B cell (primary cell): ENCODE data around the gene IMMP2L. TPM values are rescaled to one million over a fixed set of nuclear protein-coding genes. Genes with fewer than 3 reads are reported as not detected.

Experiments
- ATAC-seq: fragments of 200-7000 bp; cut with Tn5 transposase; one replicate; pipeline ENCODE4 v1.10.0; 2021; ENCODE audit warnings: low read depth, mild to moderate bottlenecking, moderate number of reproducible peaks, moderate library complexity
- CTCF ChIA-PET: fragments of 350-600 bp; sonication (Branson Sonifier 250); formaldehyde crosslinking; loops from one replicate; lab custom pipeline; 2021; ENCODE audit warnings: antibody characterized with exemption, inconsistent platforms; lab: Charles Lee
- POLR2A ChIA-PET: fragments of 350-600 bp; sonication (Branson Sonifier 250); formaldehyde crosslinking; loops from one replicate; lab custom pipeline; 2021; ENCODE audit warnings: antibody characterized with exemption; lab: Charles Lee
- DNase-seq: peaks from one replicate; pipeline ENCODE4 v3.0.0; 2013
- H2AFZ ChIP-seq: 2 replicates; pipeline ENCODE4 v1.6.1; 2012; ENCODE audit warnings: mild to moderate bottlenecking, low read depth, low read length; ENCODE audit not compliant: insufficient read depth, poor library complexity, severe bottlenecking
- H3K27ac ChIP-seq, 2 donors: 1 replicate in 1 of 2; 2 replicates in 1 of 2; pipeline ENCODE4 v1.5.1; 2012 to 2013; ENCODE audit warnings: low read length in 2 of 2, mild to moderate bottlenecking in 2 of 2, moderate library complexity in 1 of 2
- H3K27me3 ChIP-seq, 4 experiments: fragments of 200-600 bp in 1 of 4; sonication (generic) in 1 of 4; replicated peaks in 1 of 4; 1 replicate in 2 of 4; 2 replicates in 2 of 4; pipeline versions ENCODE4 v1.6.1 to v1.7.0; 2013 to 2016; ENCODE audit warnings: low read length in 3 of 4, mild to moderate bottlenecking in 2 of 4, mixed read lengths in 1 of 4, moderate library complexity in 1 of 4; ENCODE audit not compliant: insufficient read depth in 4 of 4, control insufficient read depth in 3 of 4; ENCODE audit errors: control extremely low read depth in 1 of 4
- H3K36me3 ChIP-seq, 2 experiments: replicated peaks in 1 of 2; 1 replicate in 1 of 2; 2 replicates in 1 of 2; pipeline versions ENCODE4 v1.6.1 to v1.7.1; 2013; ENCODE audit warnings: low read length in 1 of 2; ENCODE audit not compliant: insufficient read depth in 2 of 2, control insufficient read depth in 1 of 2; ENCODE audit errors: control extremely low read depth in 1 of 2, extremely low read depth in 1 of 2
- H3K4me1 ChIP-seq, 2 donors: fragments of 200-600 bp in 1 of 2; sonication (generic) in 1 of 2; 1 replicate in 1 of 2; 2 replicates in 1 of 2; pipeline versions ENCODE4 v1.5.1 to v1.6.1; 2013 to 2017; ENCODE audit warnings: low read length in 2 of 2; ENCODE audit not compliant: control insufficient read depth in 2 of 2, insufficient read depth in 2 of 2
- H3K4me2 ChIP-seq: replicated peaks from 2 replicates; pipeline ENCODE3; 2012; ENCODE audit warnings: mild to moderate bottlenecking, low read depth, low read length; ENCODE audit not compliant: poor library complexity, severe bottlenecking
- H3K4me3 ChIP-seq, 5 experiments: fragments of 200-600 bp in 1 of 5; sonication (generic) in 1 of 5; 1 replicate in 3 of 5; 2 replicates in 2 of 5; pipeline versions ENCODE4 v1.5.1 to v1.7.0; 2011 to 2016; ENCODE audit warnings: low read length in 4 of 5, mild to moderate bottlenecking in 4 of 5, low read depth in 2 of 5, control low read depth in 1 of 5, moderate library complexity in 1 of 5; ENCODE audit not compliant: insufficient read depth in 1 of 5; ENCODE audit errors: control extremely low read depth in 1 of 5, extremely low read depth in 1 of 5
- H3K79me2 ChIP-seq: fragments of 200-600 bp; sonication (generic); one replicate; pipeline ENCODE4 v1.6.0; 2016; ENCODE audit warnings: low read length; ENCODE audit not compliant: control insufficient read depth, insufficient read depth
- H3K9ac ChIP-seq: fragments of 200-600 bp; sonication (generic); 2 replicates; pipeline ENCODE4 v1.6.1; 2017; ENCODE audit warnings: mild to moderate bottlenecking, low read length, moderate library complexity
- H3K9me3 ChIP-seq, 3 donors: one replicate each; pipeline versions ENCODE4 v1.6.1 to v1.7.1; 2013; ENCODE audit warnings: low read length in 2 of 3; ENCODE audit not compliant: control insufficient read depth in 2 of 3, insufficient read depth in 1 of 3; ENCODE audit errors: control extremely low read depth in 1 of 3
- H4K20me1 ChIP-seq: 2 replicates; pipeline ENCODE4 v1.6.0; 2012; ENCODE audit warnings: mild to moderate bottlenecking, low read length; ENCODE audit not compliant: insufficient read depth, control insufficient read depth, poor library complexity, severe bottlenecking
- H3K27ac Mint-ChIP-seq: one replicate; pipeline ENCODE4 v1.8.0; 2021; ENCODE audit warnings: mixed read lengths
- H3K27me3 Mint-ChIP-seq: one replicate; pipeline ENCODE4 v1.8.0; 2021; ENCODE audit warnings: mixed read lengths
- H3K4me1 Mint-ChIP-seq: one replicate; pipeline ENCODE4 v1.8.0; 2021; ENCODE audit warnings: mixed read lengths
- H3K4me3 Mint-ChIP-seq: one replicate; pipeline ENCODE4 v1.8.0; 2021; ENCODE audit warnings: mixed read lengths
- H3K9me3 Mint-ChIP-seq: one replicate; pipeline ENCODE4 v1.8.0; 2022; ENCODE audit warnings: mixed read lengths; ENCODE audit not compliant: insufficient read depth
- EZH2 ChIP-seq: IDR thresholded peaks from 2 replicates; pipeline ENCODE4 v1.6.1; 2012; ENCODE audit warnings: borderline replicate concordance, low read depth, mild to moderate bottlenecking, moderate library complexity, low read length; ENCODE audit not compliant: insufficient read depth, poor library complexity, severe bottlenecking
- WGBS: methylation state at CpG from one replicate; pipeline ENCODE4 v1.1.5; 2013; ENCODE audit warnings: missing lambda C conversion rate; ENCODE audit not compliant: insufficient coverage; 5-methylcytosine and 5-hydroxymethylcytosine counted together
- intact Hi-C: fragments of 100-400 bp; cut with micrococcal nuclease; formaldehyde crosslinking; loops from one replicate; pipeline ENCODE4 v1.10.0; 2022
- polyA plus RNA-seq: library from polyadenylated mRNA; depleted of rRNA; stranded (reverse); fragments of >200 nt; gene quantifications from 2 replicates; pipeline ENCODE4 v1.2.3, GENCODE V29; 2012
- total RNA-seq, 2 donors: library from RNA; stranded (reverse); fragments of 120-200 nt in 1 of 2; gene quantifications; 1 replicate in 1 of 2; 2 replicates in 1 of 2; pipeline versions ENCODE4 v1.2.3 to v1.2.4, GENCODE V29; 2013 to 2022
- TF ChIP-seq, protein P1 (sequence below): fragments of 200-600 bp; IDR thresholded peaks from one replicate; pipeline ENCODE4 v1.8.0; 2022; ENCODE audit warnings: antibody characterized with exemption, mild to moderate bottlenecking

The IMMP2L gene
- total and polyA plus RNA-seq, 2 donors (not counting 1 experiment from before 2014, with no cell fraction given), result 3.8 to 34.2 TPM

DNA sequence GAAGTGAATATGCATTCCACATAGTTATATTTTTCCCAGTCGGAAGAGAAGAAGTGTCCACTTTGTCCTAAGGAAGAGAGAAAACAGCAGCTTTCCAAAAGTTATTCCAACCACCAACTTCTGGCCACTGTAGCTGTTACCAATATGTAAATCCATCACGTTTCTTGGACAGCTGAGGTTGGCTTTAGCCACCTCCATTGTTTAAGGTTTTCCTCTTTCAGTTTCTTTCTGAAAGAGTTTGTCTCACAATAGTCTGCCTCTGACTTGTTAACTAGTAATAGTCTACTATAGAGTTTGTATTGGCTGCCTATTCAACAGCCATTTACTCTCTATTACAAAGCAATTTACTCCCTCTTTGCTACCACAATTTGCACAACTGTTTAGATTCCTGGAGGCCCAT lies 929.0 kb downstream of the IMMP2L start:
- no peaks in the 10 kb centered on the region for H3K36me3 ChIP-seq
- no peaks in the 10 kb centered on the region for H3K27me3 ChIP-seq
- POLR2A ChIA-PET, result no interaction called here

GRCh38 chr7:110626414-110626813 lies 935.9 kb downstream of the IMMP2L start:
- ChIA-PET POLR2A (no interaction called here), CTCF (no interaction called here)
- Mint-ChIP-seq H3K27ac (no peak overlapping the region), H3K27me3 (no peaks in the 10 kb centered on the region), H3K4me1 (no peaks in the 10 kb centered on the region), H3K9me3 (no peaks in the 10 kb centered on the region), H3K4me3 (no peak overlapping the region)
- DNase-seq (no peak), ATAC-seq (no peak)
- no peak overlapping the region for H2AFZ ChIP-seq
- WGBS, result no CpG with 5 or more reads among the region's 2 CpGs
- no peaks in the 10 kb centered on the region for H3K79me2 ChIP-seq
- intact Hi-C loops, result no loop called here
- H4K20me1 ChIP-seq, result no peaks in the 10 kb centered on the region
- H3K9ac ChIP-seq, result no peak overlapping the region
- TF ChIP-seq EZH2, result no peak
- TF ChIP-seq, protein P1, sequence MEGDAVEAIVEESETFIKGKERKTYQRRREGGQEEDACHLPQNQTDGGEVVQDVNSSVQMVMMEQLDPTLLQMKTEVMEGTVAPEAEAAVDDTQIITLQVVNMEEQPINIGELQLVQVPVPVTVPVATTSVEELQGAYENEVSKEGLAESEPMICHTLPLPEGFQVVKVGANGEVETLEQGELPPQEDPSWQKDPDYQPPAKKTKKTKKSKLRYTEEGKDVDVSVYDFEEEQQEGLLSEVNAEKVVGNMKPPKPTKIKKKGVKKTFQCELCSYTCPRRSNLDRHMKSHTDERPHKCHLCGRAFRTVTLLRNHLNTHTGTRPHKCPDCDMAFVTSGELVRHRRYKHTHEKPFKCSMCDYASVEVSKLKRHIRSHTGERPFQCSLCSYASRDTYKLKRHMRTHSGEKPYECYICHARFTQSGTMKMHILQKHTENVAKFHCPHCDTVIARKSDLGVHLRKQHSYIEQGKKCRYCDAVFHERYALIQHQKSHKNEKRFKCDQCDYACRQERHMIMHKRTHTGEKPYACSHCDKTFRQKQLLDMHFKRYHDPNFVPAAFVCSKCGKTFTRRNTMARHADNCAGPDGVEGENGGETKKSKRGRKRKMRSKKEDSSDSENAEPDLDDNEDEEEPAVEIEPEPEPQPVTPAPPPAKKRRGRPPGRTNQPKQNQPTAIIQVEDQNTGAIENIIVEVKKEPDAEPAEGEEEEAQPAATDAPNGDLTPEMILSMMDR, result no peak
- no peaks in the 10 kb centered on the region for H3K9me3 ChIP-seq
- H3K4me1 ChIP-seq, result no peaks in the 10 kb centered on the region
- H3K36me3 ChIP-seq, result no peaks in the 10 kb centered on the region
- no peak overlapping the region for H3K4me3 ChIP-seq
- no peak overlapping the region for H3K27ac ChIP-seq
- H3K4me2 ChIP-seq, result no peak overlapping the region
- H3K27me3 ChIP-seq, result no peaks in the 10 kb centered on the region

More for the DNA sequence above, 929.0 kb downstream of the IMMP2L start:
- peaks cover 1% of the 10 kb centered on the region for H3K27me3 Mint-ChIP-seq
- Histone ChIP-seq H4K20me1 (no peaks in the 10 kb centered on the region), H3K27ac (no peak overlapping the region), H3K4me3 (no peak overlapping the region), H2AFZ (no peak overlapping the region), H3K4me1 (no peaks in the 10 kb centered on the region), H3K9ac (no peak overlapping the region), H3K9me3 (peaks cover 0 to 8% (median 3%) of the 10 kb centered on the region in 3 donors), H3K4me2 (no peak overlapping the region), H3K79me2 (no peaks in the 10 kb centered on the region)
- TF ChIP-seq, protein P1, result no peak
- TF ChIP-seq EZH2, result no peak
- H3K4me3 Mint-ChIP-seq, result no peak overlapping the region
- intact Hi-C loops, result no loop called here
- H3K9me3 Mint-ChIP-seq, result peaks cover 4% of the 10 kb centered on the region
- H3K27ac Mint-ChIP-seq, result no peak overlapping the region
- no CpG with 5 or more reads among the region's 2 CpGs for WGBS
- ATAC-seq, result no peak
- CTCF ChIA-PET, result no interaction called here
- no peaks in the 10 kb centered on the region for H3K4me1 Mint-ChIP-seq
- DNase-seq, result no peak
